ENCODE measurements around the gene CRYZL1.

The CRYZL1 gene

DNA sequence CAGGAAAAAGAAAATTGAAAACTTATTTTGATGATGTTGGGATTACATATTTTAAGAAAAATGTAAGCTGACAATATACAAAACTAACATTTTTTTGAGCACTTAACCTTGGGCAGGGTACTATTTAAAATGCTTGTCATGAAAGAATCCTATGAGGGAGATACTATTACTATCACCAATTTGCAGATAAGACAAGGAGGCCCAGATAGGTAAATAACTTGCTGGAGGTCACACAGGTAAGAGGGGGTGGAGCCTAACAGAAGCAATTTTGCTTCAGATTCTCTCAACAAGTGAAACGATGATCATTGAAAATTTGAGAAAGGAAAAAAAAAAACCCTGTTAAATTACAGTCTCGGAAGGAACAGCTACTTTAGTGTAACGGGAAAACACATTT, 100.8 kb downstream of the CRYZL1 start:
- TF ChIP-seq TEAD4 (IDR thresholded peaks at IDR 0.05), result no peak
- TF ChIP-seq, protein P1, sequence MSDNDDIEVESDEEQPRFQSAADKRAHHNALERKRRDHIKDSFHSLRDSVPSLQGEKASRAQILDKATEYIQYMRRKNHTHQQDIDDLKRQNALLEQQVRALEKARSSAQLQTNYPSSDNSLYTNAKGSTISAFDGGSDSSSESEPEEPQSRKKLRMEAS (IDR thresholded peaks at IDR 0.05), result no peak

DNA sequence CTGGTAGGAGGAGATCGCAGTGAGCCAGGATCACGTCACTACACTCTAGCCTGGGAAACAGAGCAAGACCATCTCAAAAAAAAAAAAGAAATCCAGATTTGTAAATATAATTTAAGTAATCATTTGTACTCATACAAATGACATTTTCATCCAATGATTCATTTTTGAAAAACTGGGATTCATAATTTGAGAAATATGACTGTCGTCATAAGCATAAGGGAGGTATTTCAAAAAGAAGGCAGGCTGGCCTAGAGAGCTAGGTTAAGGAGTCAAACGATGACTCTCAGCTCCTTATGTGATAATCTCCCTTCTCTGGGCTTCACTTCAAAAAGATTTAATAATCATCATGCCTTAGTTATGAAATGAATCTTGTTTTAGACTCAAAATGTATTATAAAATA, 101.9 kb downstream of the CRYZL1 start:
- no peak for TF ChIP-seq TEAD4 (IDR thresholded peaks at IDR 0.05)
- TF ChIP-seq, protein P1 (IDR thresholded peaks at IDR 0.05), result no peak
- TF ChIP-seq EP300 (IDR thresholded peaks at IDR 0.05; ENCODE audit: borderline replicate concordance), result no peak
- TF ChIP-seq RAD21 (IDR thresholded peaks at IDR 0.05; ENCODE audit: low read depth), result no peak
- no peak for TF ChIP-seq FOXM1 (IDR thresholded peaks at IDR 0.05; ENCODE audit: borderline replicate concordance, low read depth)
- no peak for TF ChIP-seq TCF12 (IDR thresholded peaks at IDR 0.05; ENCODE audit: low read depth)
- TF ChIP-seq, protein P2, sequence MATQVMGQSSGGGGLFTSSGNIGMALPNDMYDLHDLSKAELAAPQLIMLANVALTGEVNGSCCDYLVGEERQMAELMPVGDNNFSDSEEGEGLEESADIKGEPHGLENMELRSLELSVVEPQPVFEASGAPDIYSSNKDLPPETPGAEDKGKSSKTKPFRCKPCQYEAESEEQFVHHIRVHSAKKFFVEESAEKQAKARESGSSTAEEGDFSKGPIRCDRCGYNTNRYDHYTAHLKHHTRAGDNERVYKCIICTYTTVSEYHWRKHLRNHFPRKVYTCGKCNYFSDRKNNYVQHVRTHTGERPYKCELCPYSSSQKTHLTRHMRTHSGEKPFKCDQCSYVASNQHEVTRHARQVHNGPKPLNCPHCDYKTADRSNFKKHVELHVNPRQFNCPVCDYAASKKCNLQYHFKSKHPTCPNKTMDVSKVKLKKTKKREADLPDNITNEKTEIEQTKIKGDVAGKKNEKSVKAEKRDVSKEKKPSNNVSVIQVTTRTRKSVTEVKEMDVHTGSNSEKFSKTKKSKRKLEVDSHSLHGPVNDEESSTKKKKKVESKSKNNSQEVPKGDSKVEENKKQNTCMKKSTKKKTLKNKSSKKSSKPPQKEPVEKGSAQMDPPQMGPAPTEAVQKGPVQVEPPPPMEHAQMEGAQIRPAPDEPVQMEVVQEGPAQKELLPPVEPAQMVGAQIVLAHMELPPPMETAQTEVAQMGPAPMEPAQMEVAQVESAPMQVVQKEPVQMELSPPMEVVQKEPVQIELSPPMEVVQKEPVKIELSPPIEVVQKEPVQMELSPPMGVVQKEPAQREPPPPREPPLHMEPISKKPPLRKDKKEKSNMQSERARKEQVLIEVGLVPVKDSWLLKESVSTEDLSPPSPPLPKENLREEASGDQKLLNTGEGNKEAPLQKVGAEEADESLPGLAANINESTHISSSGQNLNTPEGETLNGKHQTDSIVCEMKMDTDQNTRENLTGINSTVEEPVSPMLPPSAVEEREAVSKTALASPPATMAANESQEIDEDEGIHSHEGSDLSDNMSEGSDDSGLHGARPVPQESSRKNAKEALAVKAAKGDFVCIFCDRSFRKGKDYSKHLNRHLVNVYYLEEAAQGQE (IDR thresholded peaks at IDR 0.05; ENCODE audit: low read depth), result no peak
- TF ChIP-seq TAF1 (IDR thresholded peaks at IDR 0.05; ENCODE audit: low read depth), result no peak
- TF ChIP-seq, protein P3, sequence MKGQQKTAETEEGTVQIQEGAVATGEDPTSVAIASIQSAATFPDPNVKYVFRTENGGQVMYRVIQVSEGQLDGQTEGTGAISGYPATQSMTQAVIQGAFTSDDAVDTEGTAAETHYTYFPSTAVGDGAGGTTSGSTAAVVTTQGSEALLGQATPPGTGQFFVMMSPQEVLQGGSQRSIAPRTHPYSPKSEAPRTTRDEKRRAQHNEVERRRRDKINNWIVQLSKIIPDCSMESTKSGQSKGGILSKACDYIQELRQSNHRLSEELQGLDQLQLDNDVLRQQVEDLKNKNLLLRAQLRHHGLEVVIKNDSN (IDR thresholded peaks at IDR 0.05), result no peak
- TF ChIP-seq CEBPB (IDR thresholded peaks at IDR 0.05), result no peak
- TF ChIP-seq ZBTB7A (IDR thresholded peaks at IDR 0.05; ENCODE audit: low read depth), result no peak

Measured in Ishikawa (cell line).